H1 (cell line): ENCODE results near the gene EHD2. TPM values are rescaled to one million over a fixed set of nuclear protein-coding genes. Genes with fewer than 3 reads are reported as not detected.
A peak's percentile ranks its signal among the peaks of the same experiment; 100 is the strongest.

Source experiments
- CTCF ChIA-PET: fragments of 300-600 bp; sonication (Branson Sonifier 250); formaldehyde crosslinking; loops from one replicate; lab custom pipeline; 2021; ENCODE audit not compliant: partially characterized antibody; lab: Charles Lee
- POLR2A ChIA-PET: fragments of 300-600 bp; sonication (Branson Sonifier 250); formaldehyde crosslinking; loops from one replicate; lab custom pipeline; 2021; ENCODE audit warnings: inconsistent platforms; ENCODE audit not compliant: partially characterized antibody; lab: Charles Lee
- DNase-seq, 2 experiments: peaks; one replicate each; pipeline versions ENCODE4 v3.0.0 to v3.0.0-alpha.2; 2010 to 2022; ENCODE audit warnings: low spot score in 2 of 2, low read depth in 1 of 2, mixed read lengths in 1 of 2
- FAIRE-seq: peaks from 2 replicates; lab custom pipeline; 2011; peaks lifted over from hg19 to GRCh38; lab: Jason Lieb, UNC
- H2AFZ ChIP-seq: 2 replicates; pipeline ENCODE4 v1.8.1; 2012; ENCODE audit warnings: low read length, inconsistent platforms
- H2AK5ac ChIP-seq: 2 replicates; pipeline ENCODE4 v1.6.1; 2013; ENCODE audit warnings: low read depth, low read length
- H2BK120ac ChIP-seq: replicated peaks from 2 replicates; pipeline ENCODE3; 2013; ENCODE audit warnings: low read depth, low read length, inconsistent platforms
- H2BK12ac ChIP-seq: 2 replicates; pipeline ENCODE4 v1.6.1; 2013; ENCODE audit warnings: low read depth, low read length
- H2BK15ac ChIP-seq: 2 replicates; pipeline ENCODE4 v1.6.1; 2013; ENCODE audit warnings: low read length
- H2BK20ac ChIP-seq: 2 replicates; pipeline ENCODE4 v1.6.1; 2013; ENCODE audit warnings: low read length
- H2BK5ac ChIP-seq: 2 replicates; pipeline ENCODE4 v1.6.1; 2013; ENCODE audit warnings: low read depth, low read length
- H3K14ac ChIP-seq: 2 replicates; pipeline ENCODE4 v1.6.1; 2013; ENCODE audit warnings: inconsistent platforms; ENCODE audit not compliant: insufficient read length
- H3K18ac ChIP-seq: 2 replicates; pipeline ENCODE4 v1.6.1; 2013; ENCODE audit warnings: low read length; ENCODE audit errors: extremely low read depth
- H3K23ac ChIP-seq: 2 replicates; pipeline ENCODE4 v1.6.1; 2013; ENCODE audit warnings: inconsistent platforms; ENCODE audit not compliant: insufficient read length
- H3K23me2 ChIP-seq: 2 replicates; pipeline ENCODE4 v1.6.1; 2013; ENCODE audit warnings: low read depth, low read length
- H3K27ac ChIP-seq: 2 replicates; pipeline ENCODE4 v1.6.1; 2011; ENCODE audit warnings: low read depth, low read length, inconsistent platforms
- H3K27me3 ChIP-seq, 4 experiments: replicated peaks in 1 of 4; 1 replicate in 1 of 4; 2 replicates in 3 of 4; pipeline versions ENCODE4 v1.6.1 to v1.8.1; 2011 to 2013; ENCODE audit warnings: low read length in 3 of 4, mild to moderate bottlenecking in 3 of 4, inconsistent platforms in 2 of 4, mixed read lengths in 2 of 4, moderate library complexity in 1 of 4; ENCODE audit not compliant: control insufficient read depth in 3 of 4, insufficient read depth in 3 of 4; ENCODE audit errors: extremely low read depth in 1 of 4
- H3K36me3 ChIP-seq, 4 experiments: 2 replicates each; pipeline versions ENCODE4 v1.6.1 to v1.8.1; 2011 to 2013; ENCODE audit warnings: mild to moderate bottlenecking in 4 of 4, low read length in 3 of 4, moderate library complexity in 2 of 4, control low read depth in 1 of 4, inconsistent platforms in 1 of 4; ENCODE audit not compliant: insufficient read depth in 4 of 4, control insufficient read depth in 2 of 4
- H3K4ac ChIP-seq: replicated peaks from 2 replicates; pipeline ENCODE3; 2013; ENCODE audit warnings: low read length, low read depth, mixed read lengths, inconsistent platforms; ENCODE audit not compliant: insufficient read length
- H3K4me1 ChIP-seq, 4 experiments: replicated peaks in 1 of 4; 1 replicate in 1 of 4; 2 replicates in 3 of 4; pipeline versions ENCODE4 v1.6.1 to v1.8.1; 2011 to 2013; ENCODE audit warnings: low read length in 3 of 4, inconsistent platforms in 2 of 4, mixed read lengths in 1 of 4; ENCODE audit not compliant: insufficient read depth in 4 of 4, control insufficient read depth in 3 of 4
- H3K4me2 ChIP-seq, 2 experiments: 2 replicates each; pipeline versions ENCODE4 v1.6.1 to v1.8.1; 2011 to 2013; ENCODE audit warnings: low read depth in 2 of 2, low read length in 2 of 2, control low read depth in 1 of 2, inconsistent platforms in 1 of 2, mild to moderate bottlenecking in 1 of 2; ENCODE audit not compliant: insufficient read depth in 1 of 2
- H3K4me3 ChIP-seq, 4 experiments: fragments of 200-600, 300-600 bp in 1 of 4; sonication (generic), shearing (Covaris generic), sonication (Bioruptor Twin) in 1 of 4; 2 replicates each; pipeline versions ENCODE4 v1.5.1 to v1.8.1; 2011 to 2016; ENCODE audit warnings: low read length in 4 of 4, low read depth in 3 of 4, control low read depth in 2 of 4, inconsistent platforms in 2 of 4, mild to moderate bottlenecking in 2 of 4, mixed read lengths in 1 of 4, moderate library complexity in 1 of 4; ENCODE audit not compliant: insufficient read depth in 2 of 4; ENCODE audit errors: extremely low read depth in 1 of 4
- H3K56ac ChIP-seq: replicated peaks from 2 replicates; pipeline ENCODE3; 2013; ENCODE audit warnings: low read depth, mild to moderate bottlenecking, mixed read lengths, low read length, inconsistent platforms; ENCODE audit not compliant: insufficient read length
- H3K79me1 ChIP-seq: 2 replicates; pipeline ENCODE4 v1.6.1; 2013; ENCODE audit warnings: low read depth, low read length, control low read depth
- H3K79me2 ChIP-seq, 2 experiments: 2 replicates each; pipeline versions ENCODE4 v1.6.1 to v1.8.1; 2012 to 2013; ENCODE audit warnings: low read length in 2 of 2, mild to moderate bottlenecking in 2 of 2, inconsistent platforms in 1 of 2; ENCODE audit not compliant: insufficient read depth in 2 of 2, control insufficient read depth in 1 of 2
- H3K9ac ChIP-seq, 4 experiments: replicated peaks in 1 of 4; 1 replicate in 1 of 4; 2 replicates in 3 of 4; pipeline versions ENCODE4 v1.6.1 to v1.8.1; 2011 to 2013; ENCODE audit warnings: low read depth in 3 of 4, low read length in 3 of 4, control low read depth in 2 of 4, mild to moderate bottlenecking in 2 of 4, moderate library complexity in 2 of 4, inconsistent platforms in 1 of 4; ENCODE audit errors: extremely low read depth in 1 of 4
- H3K9me3 ChIP-seq, 2 experiments: 2 replicates each; pipeline versions ENCODE4 v1.6.1 to v1.8.1; 2012 to 2013; ENCODE audit warnings: mild to moderate bottlenecking in 2 of 2, moderate library complexity in 2 of 2, control low read depth in 1 of 2, inconsistent platforms in 1 of 2, low read depth in 1 of 2, low read length in 1 of 2, mixed read lengths in 1 of 2; ENCODE audit not compliant: insufficient read depth in 2 of 2
- H4K20me1 ChIP-seq, 2 experiments: replicated peaks in 1 of 2; 2 replicates each; pipeline versions ENCODE3 to v1.8.1; 2011 to 2013; ENCODE audit warnings: inconsistent platforms in 2 of 2, low read length in 2 of 2, mild to moderate bottlenecking in 1 of 2; ENCODE audit not compliant: insufficient read depth in 2 of 2, control insufficient read depth in 1 of 2
- H4K5ac ChIP-seq: 2 replicates; pipeline ENCODE4 v1.6.1; 2013; ENCODE audit warnings: low read length, low read depth, mixed read lengths, inconsistent platforms; ENCODE audit not compliant: insufficient read length
- H4K8ac ChIP-seq: 2 replicates; pipeline ENCODE4 v1.8.0; 2013; ENCODE audit warnings: mild to moderate bottlenecking, moderate library complexity, low read length, inconsistent platforms; ENCODE audit not compliant: insufficient read depth; ENCODE audit errors: extremely low read depth
- H4K91ac ChIP-seq: replicated peaks from 2 replicates; pipeline ENCODE3; 2013; ENCODE audit warnings: low read length, mixed read lengths, inconsistent platforms; ENCODE audit not compliant: insufficient read length
- WGBS, 2 experiments: shearing (Covaris generic) in 1 of 2; methylation state at CpG; one replicate each; pipeline versions ENCODE4 v1.1.6 to v1.1.7; 2013 to 2015; ENCODE audit warnings: low lambda C conversion rate in 2 of 2, mixed read lengths in 2 of 2, inconsistent platforms in 1 of 2, low coverage in 1 of 2, missing lambda C conversion rate in 1 of 2; ENCODE audit not compliant: insufficient replicate concordance in 2 of 2, insufficient coverage in 1 of 2, insufficient read length in 1 of 2; ENCODE audit errors: extremely low coverage in 1 of 2, missing lambda C conversion rate in 1 of 2; 5-methylcytosine and 5-hydroxymethylcytosine counted together
- polyA plus RNA-seq, 7 experiments: library from polyadenylated mRNA; depleted of rRNA in 3 of 7; stranded (reverse) in 5 of 7; unstranded in 2 of 7; fragments of >200 nt in 5 of 7; fragments of 200-250 nt in 2 of 7; gene quantifications; 1 replicate in 5 of 7; 2 replicates in 1 of 7; 4 replicates in 1 of 7; pipeline versions ENCODE4 v1.2.1 to v1.2.3, GENCODE V29; 2011 to 2013; ENCODE audit warnings: missing spikeins in 2 of 7, mixed read lengths in 2 of 7
- total RNA-seq: library from RNA; stranded (reverse); fragmentation: NEBNext Ultra II Directional; extraction: Animal tissue kit (Norgen Biotek cat#: 25700); gene quantifications from 2 replicates; pipeline ENCODE4 v1.2.1, GENCODE V29; 2021

Gene EHD2
- total and polyA plus RNA-seq, 2 of the 8 experiments (the other 6 are each of a cell fraction or from before 2014, with no cell fraction given) = 4.5 to 14.3 TPM

DNA sequence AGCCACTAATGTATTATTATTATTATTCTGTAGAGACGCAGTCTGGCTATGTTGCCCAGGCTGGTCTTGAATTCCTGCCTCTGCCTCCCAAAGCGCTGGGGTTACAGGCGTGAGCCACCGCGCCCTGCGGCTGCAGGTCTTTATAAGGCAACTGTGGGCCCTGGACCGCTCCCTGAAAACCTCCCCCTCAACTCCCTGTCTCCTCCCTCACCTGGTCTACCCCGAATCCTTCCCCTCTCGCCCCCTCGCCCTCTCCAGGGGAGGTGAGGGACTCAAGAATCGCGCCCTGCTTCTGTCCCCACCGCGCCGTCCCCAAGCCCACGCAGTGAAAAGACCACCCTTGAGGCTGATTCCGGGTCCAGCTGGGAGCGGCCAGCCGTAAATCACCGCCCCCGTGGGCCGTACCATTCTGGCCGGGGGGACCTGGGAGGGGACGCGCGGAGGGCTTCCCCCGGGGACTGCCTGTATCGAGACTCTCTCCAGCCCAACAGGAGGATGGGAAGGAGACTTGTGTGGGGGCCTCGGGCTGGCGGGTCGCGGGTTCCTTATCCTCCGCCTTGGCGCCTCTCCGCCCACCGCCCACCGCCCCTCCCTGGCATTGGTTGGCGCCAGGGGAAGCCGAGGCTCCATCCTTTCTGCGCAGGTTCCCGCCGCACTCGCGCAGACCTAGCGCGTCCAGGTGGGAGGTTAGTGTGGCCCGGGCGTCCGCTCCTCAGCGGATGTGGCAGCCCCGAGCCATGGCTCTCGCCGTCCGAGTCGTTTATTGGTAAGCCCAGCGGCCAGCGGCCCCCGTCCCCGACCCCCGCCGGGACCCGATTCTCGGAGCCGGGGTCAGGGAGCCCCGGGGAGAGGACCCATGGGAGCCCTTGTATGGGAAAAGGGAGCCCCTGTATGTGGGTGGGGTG, 65.1 kb downstream of the EHD2 start, which contains the start of gene SELENOW:
Gene SELENOW, plus strand, starts transcription at position 655 of the 905 bp plus-strand sequence. Its CDS starts 83 bp downstream, at position 738.
- peak within 1 kb of the TSS; percentile 100 for H4K5ac ChIP-seq
- peak within 1 kb of the TSS; percentile 59 to 92 for H3K4me2 ChIP-seq
- H3K9ac ChIP-seq = peak within 1 kb of the TSS; percentile 83 to 95 (median 93)
- no peak within 1 kb of the TSS for H3K23ac ChIP-seq
- H2BK15ac ChIP-seq = 0 out of 2 replicates have a peak within 1 kb of the TSS, but pooled peaks have one; percentile 46
- H3K27me3 ChIP-seq = no peaks in the 10 kb centered on the region
- H2BK12ac ChIP-seq = 0 out of 2 replicates have a peak within 1 kb of the TSS, but pooled peaks have one; percentile 75
- peak; percentile 46 to 95 for DNase-seq
- 2% methylated on average over 47 of the region's 65 CpGs; no CpG with 5 or more reads in 1 of the 2 experiments for WGBS, 2 experiments
- no peak within 1 kb of the TSS for H3K14ac ChIP-seq
- H2AFZ ChIP-seq = no peak within 1 kb of the TSS; the same call in 1 of the 2 replicates
- peaks cover 7% of the 10 kb centered on the region for H3K79me1 ChIP-seq
- peak within 1 kb of the TSS; percentile 87 for H3K18ac ChIP-seq
- peak within 1 kb of the TSS; percentile 86 for H3K56ac ChIP-seq
- CTCF ChIA-PET = interaction anchor here (1.0 to 1.8 kb wide), 4 partner anchors 10 to 66 kb away, joined by 3 to 10 read pairs (median 3); no protein-coding TSS in a partner anchor
- H3K4me3 ChIP-seq = peak within 1 kb of the TSS; percentile 57 to 97 (median 75)
- H2BK20ac ChIP-seq = peak within 1 kb of the TSS; percentile 80; the same call in 1 of the 2 replicates
- FAIRE-seq = no peak
- H2BK5ac ChIP-seq = peak within 1 kb of the TSS; percentile 97
- H3K4ac ChIP-seq = peak within 1 kb of the TSS; percentile 78
- H4K20me1 ChIP-seq = peaks cover 8 to 17% of the 10 kb centered on the region in 2 experiments
- H2AK5ac ChIP-seq = no peak within 1 kb of the TSS
- H3K9me3 ChIP-seq = no peaks in the 10 kb centered on the region
- peak within 1 kb of the TSS; percentile 100; the same call in 1 of the 2 replicates for H4K8ac ChIP-seq
- peak within 1 kb of the TSS; percentile 98 for H2BK120ac ChIP-seq
- peaks cover 10 to 23% (median 18%) of the 10 kb centered on the region in 4 experiments for H3K36me3 ChIP-seq
- H3K4me1 ChIP-seq = peaks cover 0 to 10% (median 7%) of the 10 kb centered on the region in 4 experiments; a peak in 5 of 7 replicates
- peaks cover 8% of the 10 kb centered on the region for H3K23me2 ChIP-seq
- peaks cover 13 to 25% of the 10 kb centered on the region in 2 experiments for H3K79me2 ChIP-seq
- H4K91ac ChIP-seq = peak within 1 kb of the TSS; percentile 93
- POLR2A ChIA-PET = interaction anchor here (0.6 to 5.0 kb wide), 8 partner anchors 10 to 456 kb away, joined by 3 to 34 read pairs (median 4); partner anchors contain the start of gene NOP53
- H3K27ac ChIP-seq = peak within 1 kb of the TSS; percentile 99
